Measurements from ENCODE around the gene TAAR5.
"Not testable (repeated sequence)": the region's sequence is repeated elsewhere in the genome, so short reads cannot be mapped to it uniquely, and the experiment has no call there.

The TAAR5 gene

GRCh38 chr6:132584698-132585097 lies 4.8 kb downstream of the TAAR5 start:
- WGBS, 2 experiments = no CpG with 5 or more reads among the region's 1 CpG

GRCh38 chr6:132571774-132572173 lies 17.8 kb downstream of the TAAR5 start:
- H3K27ac ChIP-seq (ENCODE audit: insufficient read depth, low read depth, low read length, poor library complexity, severe bottlenecking) = no peak overlapping the region
- no peak overlapping the region for H3K4me3 ChIP-seq (ENCODE audit: insufficient read depth, low read depth, low read length)
- H3K4me1 ChIP-seq (ENCODE audit: control insufficient read depth, insufficient read depth, low read length) = no peaks in the 10 kb centered on the region
- no peaks in the 10 kb centered on the region for H3K9me3 ChIP-seq (ENCODE audit: control insufficient read depth, low read length)
- no peaks in the 10 kb centered on the region for H3K27me3 ChIP-seq (ENCODE audit: control insufficient read depth, insufficient read depth, low read length, poor library complexity, severe bottlenecking)
- no peaks in the 10 kb centered on the region for H3K36me3 ChIP-seq (ENCODE audit: control insufficient read depth, insufficient read depth, low read length)

More at GRCh38 chr6:132584698-132585097, 4.8 kb downstream of the TAAR5 start:
- H3K9me3 ChIP-seq (ENCODE audit: control insufficient read depth, low read length) = no peaks in the 10 kb centered on the region
- H3K4me1 ChIP-seq (ENCODE audit: control insufficient read depth, insufficient read depth, low read length) = no peaks in the 10 kb centered on the region
- no peaks in the 10 kb centered on the region for H3K36me3 ChIP-seq (ENCODE audit: control insufficient read depth, insufficient read depth, low read length)
- H3K4me3 ChIP-seq (ENCODE audit: insufficient read depth, low read depth, low read length) = no peak overlapping the region
- no peaks in the 10 kb centered on the region for H3K27me3 ChIP-seq (ENCODE audit: control insufficient read depth, insufficient read depth, low read length, poor library complexity, severe bottlenecking)
- no peak overlapping the region for H3K27ac ChIP-seq (ENCODE audit: insufficient read depth, low read depth, low read length, poor library complexity, severe bottlenecking)

GRCh38 chr6:132570221-132570777 lies 19.2 kb downstream of the TAAR5 start, which contains the start of gene TAAR6:
TSS of gene TAAR6 (plus strand) at chr6:132570322. CDS start at chr6:132570322, 0 bp downstream.
- no peaks in the 10 kb centered on the region for H3K27me3 ChIP-seq (ENCODE audit: control insufficient read depth, insufficient read depth, low read length, poor library complexity, severe bottlenecking)
- no peak within 1 kb of the TSS for H3K4me3 ChIP-seq (ENCODE audit: insufficient read depth, low read depth, low read length)
- H3K9me3 ChIP-seq (ENCODE audit: control insufficient read depth, low read length) = no peaks in the 10 kb centered on the region
- no peak within 1 kb of the TSS for H3K27ac ChIP-seq (ENCODE audit: insufficient read depth, low read depth, low read length, poor library complexity, severe bottlenecking)
- H3K36me3 ChIP-seq (ENCODE audit: control insufficient read depth, insufficient read depth, low read length) = no peaks in the 10 kb centered on the region
- no peaks in the 10 kb centered on the region for H3K4me1 ChIP-seq (ENCODE audit: control insufficient read depth, insufficient read depth, low read length)
- 90 to 92% methylated on average over 15 of the region's 15 CpGs for WGBS, 2 experiments

- no peak overlapping the region for H3K4me3 ChIP-seq (ENCODE audit: insufficient read depth, low read depth, low read length)
- 61 to 64% methylated on average over 3 to 4 of the region's 4 CpGs for WGBS, 2 experiments
- no peaks in the 10 kb centered on the region for H3K36me3 ChIP-seq (ENCODE audit: control insufficient read depth, insufficient read depth, low read length)
- H3K27ac ChIP-seq (ENCODE audit: insufficient read depth, low read depth, low read length, poor library complexity, severe bottlenecking) = no peak overlapping the region
- no peaks in the 10 kb centered on the region for H3K4me1 ChIP-seq (ENCODE audit: control insufficient read depth, insufficient read depth, low read length)
- H3K9me3 ChIP-seq (ENCODE audit: control insufficient read depth, low read length) = no peaks in the 10 kb centered on the region
- no peaks in the 10 kb centered on the region for H3K27me3 ChIP-seq (ENCODE audit: control insufficient read depth, insufficient read depth, low read length, poor library complexity, severe bottlenecking)
These were observed 20.4 kb downstream of the TAAR5 start for GRCh38 chr6:132569170-132569569.

- Histone ChIP-seq H3K4me3 (ENCODE audit: insufficient read depth, low read depth, low read length) (no peak overlapping the region), H3K9me3 (ENCODE audit: control insufficient read depth, low read length) (no peaks in the 10 kb centered on the region), H3K27ac (ENCODE audit: insufficient read depth, low read depth, low read length, poor library complexity, severe bottlenecking) (no peak overlapping the region), H3K27me3 (ENCODE audit: control insufficient read depth, insufficient read depth, low read length, poor library complexity, severe bottlenecking) (no peaks in the 10 kb centered on the region), H3K4me1 (ENCODE audit: control insufficient read depth, insufficient read depth, low read length) (no peaks in the 10 kb centered on the region), H3K36me3 (ENCODE audit: control insufficient read depth, insufficient read depth, low read length) (no peaks in the 10 kb centered on the region)
- 79 to 82% methylated on average over 2 to 6 of the region's 6 CpGs for WGBS, 2 experiments
These were observed 20.9 kb downstream of the TAAR5 start for GRCh38 chr6:132568611-132569010.

- WGBS, 2 experiments = 91 to 94% methylated on average over 1 of the region's 1 CpG
These were observed 22.0 kb downstream of the TAAR5 start for GRCh38 chr6:132567566-132567965.

GRCh38 chr6:132566404-132566803 lies 23.1 kb downstream of the TAAR5 start:
- H3K27me3 ChIP-seq (ENCODE audit: control insufficient read depth, insufficient read depth, low read length, poor library complexity, severe bottlenecking) = no peaks in the 10 kb centered on the region
- WGBS, 2 experiments = 100% methylated on average over 1 to 4 of the region's 6 CpGs
- H3K36me3 ChIP-seq (ENCODE audit: control insufficient read depth, insufficient read depth, low read length) = no peaks in the 10 kb centered on the region
- H3K9me3 ChIP-seq (ENCODE audit: control insufficient read depth, low read length) = no peaks in the 10 kb centered on the region
- no peak overlapping the region for H3K27ac ChIP-seq (ENCODE audit: insufficient read depth, low read depth, low read length, poor library complexity, severe bottlenecking)
- no peaks in the 10 kb centered on the region for H3K4me1 ChIP-seq (ENCODE audit: control insufficient read depth, insufficient read depth, low read length)
- H3K4me3 ChIP-seq (ENCODE audit: insufficient read depth, low read depth, low read length) = no peak overlapping the region

More at GRCh38 chr6:132567566-132567965, 22.0 kb downstream of the TAAR5 start:
- Histone ChIP-seq H3K9me3 (ENCODE audit: control insufficient read depth, low read length) (no peaks in the 10 kb centered on the region), H3K4me1 (ENCODE audit: control insufficient read depth, insufficient read depth, low read length) (no peaks in the 10 kb centered on the region), H3K27me3 (ENCODE audit: control insufficient read depth, insufficient read depth, low read length, poor library complexity, severe bottlenecking) (no peaks in the 10 kb centered on the region), H3K4me3 (ENCODE audit: insufficient read depth, low read depth, low read length) (no peak overlapping the region), H3K36me3 (ENCODE audit: control insufficient read depth, insufficient read depth, low read length) (no peaks in the 10 kb centered on the region), H3K27ac (ENCODE audit: insufficient read depth, low read depth, low read length, poor library complexity, severe bottlenecking) (no peak overlapping the region)

- 83 to 95% methylated on average over 3 of the region's 3 CpGs for WGBS, 2 experiments
- not testable (repeated sequence) for H3K27me3 ChIP-seq (ENCODE audit: control insufficient read depth, insufficient read depth, low read length, poor library complexity, severe bottlenecking)
These were observed 29.5 kb downstream of the TAAR5 start for GRCh38 chr6:132560087-132560486.

GRCh38 chr6:132552372-132552771 lies 37.2 kb downstream of the TAAR5 start, which contains the start of gene TAAR8:
TSS of gene TAAR8 (plus strand) at chr6:132552672. CDS start at chr6:132552693, 21 bp downstream.
- H3K36me3 ChIP-seq (ENCODE audit: control insufficient read depth, insufficient read depth, low read length) = no peaks in the 10 kb centered on the region
- H3K27ac ChIP-seq (ENCODE audit: insufficient read depth, low read depth, low read length, poor library complexity, severe bottlenecking) = no peak within 1 kb of the TSS
- 100% methylated on average over 2 of the region's 2 CpGs; no CpG with 5 or more reads in 1 of the 2 experiments for WGBS, 2 experiments
- peaks cover 4% of the 10 kb centered on the region for H3K4me1 ChIP-seq (ENCODE audit: control insufficient read depth, insufficient read depth, low read length)
- no peaks in the 10 kb centered on the region for H3K27me3 ChIP-seq (ENCODE audit: control insufficient read depth, insufficient read depth, low read length, poor library complexity, severe bottlenecking)
- H3K4me3 ChIP-seq (ENCODE audit: insufficient read depth, low read depth, low read length) = no peak within 1 kb of the TSS
- H3K9me3 ChIP-seq (ENCODE audit: control insufficient read depth, low read length) = no peaks in the 10 kb centered on the region

More at GRCh38 chr6:132560087-132560486, 29.5 kb downstream of the TAAR5 start:
- H3K9me3 ChIP-seq (ENCODE audit: control insufficient read depth, low read length); H3K27ac ChIP-seq (ENCODE audit: insufficient read depth, low read depth, low read length, poor library complexity, severe bottlenecking); H3K4me1 ChIP-seq (ENCODE audit: control insufficient read depth, insufficient read depth, low read length); H3K4me3 ChIP-seq (ENCODE audit: insufficient read depth, low read depth, low read length); H3K36me3 ChIP-seq (ENCODE audit: control insufficient read depth, insufficient read depth, low read length): not testable (repeated sequence)

- WGBS, 2 experiments = 80 to 87% methylated on average over 4 of the region's 4 CpGs
- H3K27me3 ChIP-seq (ENCODE audit: control insufficient read depth, insufficient read depth, low read length, poor library complexity, severe bottlenecking) = no peaks in the 10 kb centered on the region
- no peak overlapping the region for H3K4me3 ChIP-seq (ENCODE audit: insufficient read depth, low read depth, low read length)
These were observed 38.3 kb downstream of the TAAR5 start for GRCh38 chr6:132551214-132551613.

More at GRCh38 chr6:132551214-132551613, 38.3 kb downstream of the TAAR5 start:
- Histone ChIP-seq H3K36me3 (ENCODE audit: control insufficient read depth, insufficient read depth, low read length) (no peaks in the 10 kb centered on the region), H3K9me3 (ENCODE audit: control insufficient read depth, low read length) (no peaks in the 10 kb centered on the region), H3K4me1 (ENCODE audit: control insufficient read depth, insufficient read depth, low read length) (peaks cover 4% of the 10 kb centered on the region), H3K27ac (ENCODE audit: insufficient read depth, low read depth, low read length, poor library complexity, severe bottlenecking) (no peak overlapping the region)
